Activated CD4-positive, CD25-positive, alpha-beta regulatory T cell treated with anti-CD3 and anti-CD28 coated beads, Interleukin-2, amount 50 U/mL, for 72 hours (primary cell): ENCODE measurements around the gene FBXO3.
"Not testable (repeated sequence)": the region's sequence is repeated elsewhere in the genome, so short reads cannot be mapped to it uniquely, and the experiment has no call there.

Source experiments
- DNase-seq: peaks from one replicate; pipeline ENCODE4 v3.0.0; 2021

FBXO3 gene

DNA sequence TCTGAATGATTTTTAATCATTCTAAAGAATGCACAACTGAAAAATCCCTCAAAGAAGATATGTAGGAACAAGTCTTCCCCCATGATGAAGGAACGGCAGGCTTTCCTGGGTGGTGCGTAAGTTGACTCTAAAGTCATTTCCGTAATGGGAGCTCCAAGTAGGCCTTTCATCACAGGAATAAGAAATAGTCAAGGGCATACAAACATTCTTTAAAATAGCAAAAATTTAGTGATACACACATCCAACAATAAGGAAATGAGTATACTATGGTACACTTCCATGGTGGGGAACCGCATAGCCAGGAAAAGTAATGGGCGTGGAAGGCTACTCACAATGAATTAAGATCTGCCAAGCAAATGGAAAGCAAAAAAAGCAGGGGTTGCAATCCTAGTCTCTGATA is 48.8 kb downstream of the FBXO3 start:
- no peak for DNase-seq

DNA sequence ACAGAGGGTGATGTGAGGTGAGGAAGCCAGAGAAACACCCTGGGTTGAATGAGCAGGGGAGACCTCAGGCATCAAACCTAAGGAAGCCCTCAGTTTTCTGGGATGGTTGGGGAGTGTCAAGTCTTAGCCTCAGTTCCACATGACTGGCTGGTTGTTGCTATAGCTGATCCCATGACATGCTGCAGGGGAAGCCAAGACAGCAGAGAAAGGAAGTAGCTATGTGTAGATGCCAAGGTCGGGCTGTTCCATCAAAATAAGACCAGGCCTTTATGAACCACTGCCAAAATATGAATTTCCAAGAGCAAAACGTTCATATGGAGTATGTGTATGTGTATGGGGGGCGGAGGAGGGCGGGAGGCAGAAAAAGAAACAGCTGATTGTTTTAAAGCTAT is 49.7 kb downstream of the FBXO3 start:
- no peak for DNase-seq

DNA sequence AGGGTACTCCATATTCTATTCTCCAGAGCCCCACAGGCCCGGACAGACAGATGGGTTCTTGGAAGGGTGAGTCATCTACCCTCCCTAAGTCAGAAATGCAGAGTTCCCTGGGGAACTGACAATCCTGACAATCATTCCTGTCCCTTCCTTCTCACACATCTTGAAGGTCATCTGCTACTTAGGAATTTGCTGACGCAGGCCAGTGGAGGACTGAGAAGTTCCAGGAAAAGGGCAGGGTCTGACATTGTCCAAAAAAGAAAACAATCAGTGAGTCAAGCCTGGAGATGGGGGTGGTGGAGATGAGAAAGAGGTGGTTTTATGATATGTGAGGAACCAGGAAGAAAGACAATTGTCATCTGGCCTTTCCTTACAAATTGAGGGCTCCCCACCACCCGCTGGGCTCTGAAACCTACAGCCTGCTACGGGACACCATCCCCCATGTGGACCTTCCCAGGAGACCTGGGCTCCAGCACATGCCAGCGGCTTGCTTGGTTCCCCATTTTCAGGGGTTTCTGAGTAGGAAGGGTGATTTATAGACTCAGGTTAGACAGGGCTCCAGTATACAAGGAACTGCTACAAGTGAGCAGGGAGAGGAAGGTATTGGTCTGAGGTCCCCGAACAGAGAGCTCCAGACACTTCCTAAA is 51.0 kb downstream of the FBXO3 start:
- DNase-seq = no peak

DNA sequence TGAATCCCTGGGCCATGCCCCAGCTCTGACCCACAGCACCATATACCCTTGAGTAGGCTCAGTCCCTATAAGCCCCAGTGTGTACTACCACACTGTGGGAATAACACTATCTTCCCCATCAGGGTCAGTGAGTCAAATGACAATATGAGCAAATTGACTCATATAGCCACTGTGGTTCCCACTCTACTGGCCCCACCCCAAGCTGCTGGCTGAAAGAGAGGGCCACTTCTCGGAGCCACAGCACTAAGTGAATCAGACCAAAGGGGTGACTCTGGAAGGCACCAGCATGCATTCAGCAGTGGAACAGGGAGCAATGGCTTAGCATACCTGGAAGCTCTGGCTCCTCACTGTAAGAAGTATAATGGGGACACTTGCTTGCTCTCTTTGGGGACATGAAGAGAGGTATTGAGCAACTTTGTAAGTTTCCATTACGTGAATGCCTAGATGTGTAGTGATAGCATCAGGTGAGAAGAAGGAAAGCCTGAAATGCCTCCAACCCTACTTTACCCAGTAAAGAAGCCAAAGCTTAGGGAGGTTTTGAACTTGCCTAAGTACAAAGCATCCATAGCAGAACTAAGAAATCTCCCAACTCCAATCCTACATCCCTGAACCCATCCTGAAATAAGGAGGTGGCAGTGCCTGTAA is 51.6 kb downstream of the FBXO3 start:
- DNase-seq = no peak

DNA sequence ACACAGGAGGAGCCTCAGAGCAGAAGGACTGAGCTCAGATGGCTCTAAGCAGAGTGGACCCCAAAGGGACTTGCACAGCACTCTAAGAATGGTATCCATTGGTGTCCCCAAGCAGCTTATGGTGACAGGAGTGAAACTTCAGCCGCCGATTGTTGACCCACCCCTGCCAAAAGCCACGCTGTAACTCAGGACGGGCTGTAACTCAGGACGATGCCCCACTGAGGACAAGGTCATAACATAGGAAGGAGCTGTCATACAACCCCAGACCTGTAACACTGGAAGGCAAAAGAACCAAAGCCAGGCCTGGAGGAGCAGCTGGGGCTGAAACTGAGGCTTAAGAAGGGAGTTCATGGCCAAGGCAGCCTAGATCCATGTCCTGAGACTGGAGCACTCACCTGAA is 52.3 kb downstream of the FBXO3 start:
- DNase-seq = no peak

DNA sequence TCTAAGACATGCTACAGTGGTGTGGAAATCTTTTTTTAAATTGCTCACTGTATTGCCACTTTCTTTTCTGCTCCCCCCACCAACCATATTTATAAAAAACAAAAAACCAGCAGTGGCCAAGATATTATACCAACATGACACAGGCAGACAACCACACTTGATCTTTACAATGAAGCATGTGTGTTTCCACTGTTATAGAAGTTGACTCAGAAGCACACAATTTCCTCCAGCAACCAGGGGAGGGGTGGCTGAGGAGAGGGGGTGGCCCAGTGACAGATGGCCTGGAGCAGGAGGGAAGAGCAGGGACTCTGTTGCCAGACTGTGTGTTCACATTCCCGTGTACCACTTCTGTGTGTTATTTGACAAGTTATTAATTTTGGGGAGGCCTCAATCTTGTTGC is 52.9 kb downstream of the FBXO3 start:
- no peak for DNase-seq

DNA sequence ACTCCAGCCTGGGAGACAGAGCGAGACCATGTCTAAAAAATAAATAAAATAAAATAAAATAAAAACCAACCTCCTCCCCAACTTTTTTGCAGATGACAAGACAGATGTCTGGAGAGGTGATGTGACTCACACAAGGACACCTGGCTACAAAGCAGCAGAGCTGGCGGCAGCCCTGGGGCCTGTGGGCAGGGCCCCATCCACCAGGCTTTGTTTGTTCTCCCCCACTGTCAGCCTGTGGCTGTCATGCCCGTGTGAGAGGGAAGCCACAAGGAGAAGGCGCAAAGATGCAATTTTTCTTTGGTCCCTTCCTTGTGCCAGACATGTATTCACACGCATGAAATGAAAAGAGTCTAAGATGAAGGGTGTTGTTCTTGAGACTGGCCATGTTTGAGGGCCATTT is 54.7 kb downstream of the FBXO3 start:
- no peak for DNase-seq

DNA sequence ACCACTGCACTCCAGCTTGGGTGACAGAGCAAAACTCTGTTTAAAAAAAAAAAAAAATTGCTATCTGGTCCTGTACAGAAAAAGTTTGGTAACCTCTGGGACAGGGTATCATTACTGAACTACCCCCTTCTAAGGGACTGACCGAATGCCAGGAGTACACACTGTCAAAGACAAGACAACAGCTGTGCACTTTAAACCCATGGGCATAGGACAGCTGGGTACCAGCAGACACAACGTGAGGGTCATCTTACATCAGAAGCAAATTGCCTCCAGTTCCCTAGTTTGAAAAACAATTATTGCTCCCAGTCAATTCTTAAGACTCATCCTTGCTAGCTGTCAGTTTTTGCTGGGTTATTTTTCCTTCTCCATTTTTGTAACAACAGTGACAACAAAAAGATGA is 55.9 kb downstream of the FBXO3 start:
- no peak for DNase-seq

DNA sequence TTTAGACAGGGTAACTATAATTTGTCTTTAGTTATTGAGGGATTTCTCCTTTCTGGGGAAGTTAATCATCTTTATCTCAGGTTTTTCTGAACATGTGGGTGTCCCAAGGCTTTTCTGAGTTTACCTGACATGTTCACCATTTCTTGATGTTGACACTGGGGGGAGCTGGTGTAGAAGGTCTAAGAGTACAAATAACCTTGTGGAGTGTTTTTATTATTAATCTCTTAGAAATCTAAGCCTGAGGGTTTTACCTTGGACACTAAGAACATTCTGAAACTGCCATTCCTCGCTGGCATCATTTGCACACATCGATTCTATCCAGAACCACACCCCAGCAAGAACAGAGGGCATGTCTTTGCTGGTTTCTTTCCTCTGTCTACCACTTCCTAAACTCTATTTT is 58.1 kb downstream of the FBXO3 start:
- DNase-seq = no peak

DNA sequence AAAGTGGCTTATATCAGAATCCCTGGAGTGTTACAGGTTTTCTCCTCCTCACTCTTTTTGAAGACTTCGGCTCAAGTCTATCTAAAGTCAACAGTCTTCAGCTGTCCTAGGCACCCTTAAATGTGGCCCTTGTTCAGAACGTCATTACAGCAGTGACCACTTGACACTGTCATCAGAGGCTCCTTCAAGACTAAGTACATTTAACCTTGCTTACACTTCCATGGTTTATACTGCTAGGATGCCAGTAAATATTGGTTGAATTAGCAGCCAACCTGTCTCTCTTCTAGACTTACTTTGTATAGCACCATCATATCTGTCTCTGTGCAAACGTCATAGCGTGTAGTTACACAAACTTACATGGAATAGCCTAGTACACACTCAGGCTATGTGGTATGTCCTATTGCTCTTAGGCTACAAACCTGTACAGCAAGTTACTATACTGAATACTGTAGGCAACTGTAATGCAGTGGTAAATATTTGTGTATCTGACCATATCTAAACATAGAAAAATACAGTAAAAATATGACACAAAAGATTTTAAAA is 60.4 kb downstream of the FBXO3 start:
- no peak for DNase-seq

DNA sequence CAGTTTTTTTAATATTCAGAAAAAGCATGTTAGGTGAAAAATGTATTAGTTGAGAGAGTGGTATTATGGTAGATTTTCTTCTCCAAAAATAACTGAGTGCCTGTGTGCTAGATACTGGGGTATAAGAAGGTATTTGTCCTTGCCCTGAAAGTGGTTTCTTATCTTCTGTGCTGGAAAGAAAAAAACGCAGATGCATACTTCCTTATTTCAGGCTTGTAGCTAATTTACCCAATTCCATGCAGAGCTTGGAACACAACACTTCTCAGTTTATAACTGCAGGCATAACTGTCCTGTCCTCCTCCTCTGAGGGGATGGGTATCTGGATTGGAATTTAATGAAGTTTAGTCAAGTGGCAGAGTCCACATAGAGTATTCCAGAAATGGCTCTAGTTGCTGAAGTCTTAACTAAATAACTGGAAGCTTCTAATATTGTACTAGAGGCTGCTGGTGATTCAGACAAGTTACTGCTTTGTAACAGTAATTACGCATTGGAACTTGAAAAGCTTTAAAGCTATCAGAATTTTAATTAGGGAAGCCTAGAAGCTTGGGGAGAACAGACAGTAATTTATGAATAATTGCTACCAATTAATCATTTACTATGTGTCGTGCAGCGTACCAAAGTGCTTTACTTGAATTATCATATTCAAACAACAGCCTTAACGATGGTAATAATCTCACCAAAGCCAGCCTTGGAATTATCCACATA is 61.0 kb downstream of the FBXO3 start:
- DNase-seq = no peak

DNA sequence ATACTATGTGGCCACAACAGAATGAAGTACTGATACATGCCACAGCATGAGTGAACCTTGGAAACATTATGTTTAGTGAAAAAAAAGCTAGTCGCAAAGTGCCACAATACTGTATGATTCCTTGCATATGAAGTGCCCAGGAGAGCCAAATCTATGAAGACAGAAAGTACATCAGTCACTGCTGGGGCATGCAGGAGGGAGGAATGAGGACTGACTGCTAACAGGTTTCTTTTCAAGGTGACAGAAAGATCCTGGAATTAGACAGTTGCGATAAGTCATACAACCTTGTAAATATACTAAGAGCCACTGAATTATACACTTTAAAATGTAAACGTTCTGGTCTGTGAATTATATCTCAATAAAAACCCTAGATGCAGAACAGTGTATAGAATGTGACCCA is 61.9 kb downstream of the FBXO3 start:
- DNase-seq = no peak

DNA sequence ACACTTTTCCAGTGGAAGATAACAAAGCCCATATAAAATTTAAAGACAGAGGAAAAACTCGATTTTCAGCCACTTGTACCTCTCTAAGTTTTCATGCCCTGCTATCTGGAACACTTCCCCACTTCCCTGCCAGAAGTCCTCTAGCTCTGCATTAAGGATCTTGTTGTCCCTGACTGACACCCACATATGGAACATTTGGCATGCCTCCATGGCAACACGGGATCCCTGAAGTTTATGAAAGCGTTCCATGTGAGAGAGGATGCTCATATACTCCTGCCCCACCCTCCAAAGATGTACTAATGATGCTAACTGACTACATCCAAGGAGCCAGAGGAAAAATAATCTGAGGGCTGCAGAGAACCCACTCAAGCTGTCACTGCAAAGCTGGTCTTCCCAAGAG is 64.9 kb downstream of the FBXO3 start:
- no peak for DNase-seq

DNA sequence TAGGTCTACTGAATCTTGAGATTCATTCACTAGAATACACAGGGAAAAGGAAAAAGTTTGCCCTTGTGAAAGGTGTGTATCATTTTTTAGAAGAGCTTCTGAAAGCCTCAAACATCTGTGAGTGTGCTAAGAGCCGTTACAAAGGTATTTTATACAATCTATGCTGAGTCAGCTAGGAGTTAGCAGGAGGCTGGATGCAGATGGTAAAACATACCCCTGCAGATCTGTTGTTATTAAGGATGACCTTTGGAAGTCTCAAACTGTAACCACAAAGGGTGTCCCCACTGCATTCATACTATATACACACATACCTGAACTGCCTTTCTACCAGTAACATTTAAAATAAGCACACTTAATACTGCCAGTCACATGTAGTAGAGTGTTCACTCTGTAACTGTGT is 65.3 kb downstream of the FBXO3 start:
- no peak for DNase-seq

DNA sequence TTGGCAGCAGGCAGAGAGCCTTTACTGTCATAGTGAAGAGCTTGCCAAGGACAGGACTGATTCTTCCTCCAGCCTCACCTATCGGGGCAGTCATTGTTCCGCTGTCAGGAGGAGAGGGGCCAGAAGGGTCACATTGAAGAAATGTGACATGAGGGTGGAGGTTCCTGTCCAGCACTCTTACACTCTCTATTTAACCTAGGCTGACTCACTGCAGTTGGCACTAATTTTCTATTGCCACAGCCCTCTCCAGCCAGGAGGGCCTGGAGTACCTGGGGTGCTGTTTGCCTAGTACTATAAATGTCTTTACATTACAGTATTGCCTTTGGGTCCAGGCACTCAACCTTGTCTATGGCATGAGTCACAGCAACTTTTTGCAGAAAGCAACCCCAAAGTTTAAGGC is 66.5 kb downstream of the FBXO3 start:
- DNase-seq = not testable (repeated sequence)

DNA sequence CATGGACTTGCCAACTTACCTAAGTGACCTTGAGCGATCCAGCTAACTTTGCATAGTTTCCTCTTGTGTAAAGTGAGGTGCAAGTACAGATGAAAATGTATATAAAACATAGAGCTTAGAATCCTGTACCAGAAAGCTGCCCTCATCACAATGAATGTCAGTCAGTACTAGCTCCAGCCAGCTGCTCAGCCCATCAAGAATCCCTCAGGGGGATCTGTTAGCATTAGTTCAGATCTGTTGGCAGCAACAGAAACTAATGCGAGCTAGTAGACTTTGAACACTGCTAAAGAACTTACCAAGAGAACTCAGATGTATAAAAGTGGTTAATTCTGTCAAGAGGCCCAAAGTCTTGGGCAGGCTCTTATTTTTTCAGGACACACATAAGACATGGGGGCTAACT is 67.4 kb downstream of the FBXO3 start:
- no peak for DNase-seq

DNA sequence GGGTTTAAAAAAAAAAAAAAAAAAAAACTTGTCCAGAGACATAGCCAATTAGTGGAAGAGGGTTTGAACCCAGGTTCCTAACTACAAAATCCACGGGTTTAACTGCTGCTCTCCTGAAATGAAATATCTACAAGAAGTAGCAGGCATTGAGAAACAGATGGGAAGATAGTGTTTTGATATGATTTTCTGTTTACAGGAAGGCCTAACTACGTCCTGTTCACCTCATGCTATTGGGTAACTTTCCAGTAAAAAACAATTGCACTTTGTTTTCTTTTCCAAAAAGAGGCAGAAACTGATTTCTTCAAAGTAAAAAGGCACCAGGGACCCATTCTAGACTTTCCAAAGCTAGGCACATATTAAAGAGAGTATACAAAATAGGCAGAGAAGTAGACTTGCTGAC is 67.8 kb downstream of the FBXO3 start:
- DNase-seq = no peak

DNA sequence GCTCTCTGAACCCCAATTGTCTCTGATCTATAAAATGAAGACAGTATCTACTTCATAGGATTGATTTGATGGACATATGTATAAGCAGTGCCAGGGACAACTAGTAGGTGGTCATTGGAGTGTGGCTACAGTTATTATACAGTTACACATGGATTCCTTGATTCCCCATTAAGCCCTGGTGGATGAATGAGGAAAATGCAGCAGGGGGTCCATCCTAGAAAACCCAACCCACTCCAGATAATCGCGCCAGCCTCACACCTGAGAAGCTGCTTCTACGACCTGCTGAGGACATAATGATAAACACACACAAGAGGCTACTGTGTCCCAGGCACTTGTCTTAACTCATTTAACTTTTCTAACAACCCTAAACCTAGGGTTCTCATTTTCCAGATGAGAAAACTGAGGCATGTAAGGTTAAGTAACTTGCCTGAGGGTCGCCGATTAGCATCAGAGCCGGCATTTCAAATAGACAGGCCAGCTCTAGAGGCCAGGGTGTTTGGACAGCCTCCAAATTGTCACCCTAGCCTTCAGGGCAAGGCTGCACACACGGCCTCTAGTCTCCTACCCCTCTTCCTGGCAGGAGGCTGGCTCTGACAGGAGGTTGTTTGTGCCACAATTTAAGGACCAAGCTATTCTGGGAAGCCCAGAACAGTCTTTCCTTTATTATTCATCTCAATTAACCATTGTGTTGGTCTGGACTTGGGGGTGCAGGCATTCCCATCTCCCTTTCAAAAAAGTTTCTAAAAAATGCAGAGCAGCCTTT is 69.9 kb downstream of the FBXO3 start:
- no peak for DNase-seq

DNA sequence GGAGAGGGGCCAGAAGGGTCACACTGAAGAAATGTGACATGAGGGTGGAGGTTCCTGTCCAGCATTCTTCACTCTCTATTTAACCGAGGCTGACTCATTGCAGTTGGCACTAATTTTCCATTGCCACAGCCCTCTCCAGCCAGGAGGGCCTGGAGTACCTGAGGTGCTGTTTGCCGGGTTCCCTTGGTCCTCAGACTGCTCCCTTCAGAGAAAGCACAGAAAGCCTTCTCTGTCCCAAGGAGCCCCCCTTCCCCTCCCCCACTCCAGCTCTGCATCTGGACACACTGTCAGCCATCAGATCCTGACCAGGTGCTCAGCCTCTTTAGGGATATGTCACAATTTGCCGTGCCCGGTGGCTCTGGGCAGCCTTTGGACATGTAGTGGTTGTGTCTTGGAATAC is 70.5 kb downstream of the FBXO3 start:
- no peak for DNase-seq

DNA sequence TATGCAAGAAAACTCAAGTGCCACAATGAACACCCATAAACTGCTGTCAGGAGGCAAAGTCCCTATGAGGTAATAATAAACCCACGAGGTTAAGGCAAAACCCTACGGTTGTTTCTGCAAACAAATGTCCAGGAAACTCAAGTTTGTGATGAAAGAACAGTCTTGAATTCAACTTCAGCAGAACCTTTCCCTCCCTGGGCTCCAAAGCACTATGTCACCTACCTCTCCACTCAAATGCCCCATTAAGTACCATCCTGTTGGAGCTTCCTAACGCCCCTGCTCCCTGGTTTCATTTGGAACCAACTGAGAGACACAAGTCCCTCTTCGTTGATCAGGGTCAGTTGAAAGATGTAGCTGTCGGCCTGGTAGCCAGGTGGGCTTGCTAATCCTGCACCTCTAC is 71.1 kb downstream of the FBXO3 start:
- DNase-seq = no peak

DNA sequence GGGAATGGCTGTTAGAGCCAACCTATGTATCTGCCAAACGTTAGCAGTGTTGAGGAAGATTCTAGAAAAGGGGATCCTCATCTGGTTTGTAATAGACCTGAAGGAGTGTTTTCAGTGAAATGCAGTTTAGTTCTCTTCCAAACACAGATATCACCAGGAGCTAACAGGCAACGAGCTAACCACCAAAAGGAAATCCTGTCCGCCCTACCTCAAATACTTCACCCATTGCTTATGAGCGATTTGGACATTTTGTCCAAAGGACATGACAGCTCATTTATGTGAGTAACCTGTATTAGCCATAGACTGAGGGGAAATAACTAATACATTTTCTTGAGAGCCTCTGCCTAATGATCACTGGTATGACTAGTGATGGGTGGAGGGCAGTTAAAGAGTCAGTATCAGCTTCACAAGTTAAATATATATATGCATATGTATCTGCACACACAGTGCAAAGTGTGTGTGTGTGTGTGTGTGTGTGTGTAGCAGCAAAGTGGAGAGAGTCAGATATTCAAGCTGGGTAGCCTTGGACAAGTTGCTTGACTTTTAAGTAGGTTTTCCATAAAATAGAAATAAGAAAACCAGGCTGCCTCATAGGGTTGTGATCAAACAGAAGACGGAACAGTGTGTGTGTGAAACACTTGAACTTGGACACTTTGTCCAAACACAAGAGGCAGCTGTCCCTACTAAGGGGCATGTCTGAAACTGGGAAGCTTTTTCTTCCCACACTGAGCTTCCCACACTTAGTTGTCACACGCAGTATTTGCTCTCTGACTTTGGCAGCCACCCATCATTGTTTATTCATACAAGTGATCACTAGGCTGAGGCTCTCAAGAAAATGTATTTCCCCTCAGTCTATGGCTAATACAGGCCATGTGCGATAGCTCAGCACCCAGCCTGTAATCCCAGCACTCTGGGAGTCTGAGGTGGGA is 72.8 kb downstream of the FBXO3 start:
- DNase-seq = no peak

DNA sequence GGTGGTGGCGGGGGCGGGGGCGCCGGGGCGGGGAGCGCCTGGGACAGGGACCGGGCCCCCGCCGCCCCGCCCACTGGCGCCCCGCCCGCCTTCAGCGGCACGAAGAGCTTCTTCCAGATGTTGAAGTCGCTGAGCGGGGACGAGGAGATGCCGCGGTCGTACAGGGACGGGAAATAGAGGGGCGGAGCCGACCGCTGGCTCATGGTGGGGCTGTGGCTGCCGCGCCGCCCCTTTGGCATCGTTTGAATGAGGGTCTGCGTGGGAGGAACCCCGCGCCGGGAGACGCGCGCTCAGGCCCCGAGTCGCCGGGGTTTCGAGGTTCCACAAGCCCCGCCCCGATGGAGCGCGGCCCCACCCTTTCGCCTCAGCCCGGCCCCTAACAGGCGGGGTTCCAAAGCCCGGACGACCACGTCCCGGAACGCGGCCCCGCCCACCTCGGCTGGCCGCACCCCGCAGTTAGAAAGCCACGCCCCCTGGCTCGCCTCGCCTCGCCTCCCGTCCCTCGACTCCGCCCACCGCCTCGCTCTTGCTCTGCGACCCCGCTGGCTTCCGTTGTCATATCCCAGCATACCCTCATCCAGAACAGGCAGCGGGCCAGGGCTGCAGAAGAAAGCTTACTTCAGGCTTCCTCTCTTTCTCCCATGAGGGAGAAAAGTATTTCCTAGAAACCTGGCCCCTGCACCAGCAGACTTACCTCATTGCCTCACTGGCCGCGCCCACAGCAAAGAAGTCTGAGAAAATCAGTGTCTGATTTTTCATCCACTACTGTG is 73.6 kb downstream of the FBXO3 start, which contains the start of gene C11orf91:
Gene C11orf91, minus strand, starts transcription at position 325 of the 770 bp plus-strand sequence. Its CDS starts 86 bp downstream, at position 239.
- peak; percentile 95 for DNase-seq
